GM12878 (cell line): Measurements from ENCODE around the gene CSNK1A1.

ENCODE experiments used
- CTCF ChIP-seq, 3 experiments: IDR thresholded peaks in 2 of 3; conservative IDR thresholded peaks in 1 of 3; 2 replicates each; pipeline ENCODE4 v1.5.1; 2011; ENCODE audit warnings: low read depth in 3 of 3, low read length in 3 of 3, mild to moderate bottlenecking in 3 of 3, control low read depth in 2 of 3, moderate library complexity in 2 of 3, inconsistent platforms in 1 of 3, mixed read lengths in 1 of 3; ENCODE audit not compliant: control insufficient read depth in 2 of 3, insufficient read depth in 1 of 3; ENCODE audit errors: extremely low read depth in 1 of 3
- JUNB ChIP-seq: IDR thresholded peaks from 2 replicates; pipeline ENCODE4 v1.6.1; 2016; ENCODE audit warnings: antibody characterized with exemption, mild to moderate bottlenecking
- JUND ChIP-seq: IDR thresholded peaks from 2 replicates; pipeline ENCODE4 v1.6.1; 2012; ENCODE audit warnings: low read depth, mild to moderate bottlenecking, low read length, improper control_type of control experiment, moderate library complexity
- MYC ChIP-seq: IDR thresholded peaks from 2 replicates; pipeline ENCODE4 v1.6.1; 2011; ENCODE audit warnings: mild to moderate bottlenecking, low read length, moderate library complexity, inconsistent platforms; ENCODE audit not compliant: insufficient read depth, insufficient replicate concordance, insufficient read length, severe bottlenecking
- NRF1 ChIP-seq: conservative IDR thresholded peaks from 2 replicates; pipeline ENCODE4 v1.6.1; 2011; ENCODE audit warnings: mild to moderate bottlenecking, low read depth, low read length, improper control_type of control experiment
- POLR2A ChIP-seq: IDR thresholded peaks from 2 replicates; pipeline ENCODE4 v1.6.1; 2011; ENCODE audit warnings: low read depth, mild to moderate bottlenecking, low read length
- SIN3A ChIP-seq: IDR thresholded peaks from 2 replicates; pipeline ENCODE4 v1.6.1; 2012; ENCODE audit warnings: low read depth, low read length, improper control_type of control experiment
- SRF ChIP-seq, 2 experiments: IDR thresholded peaks; 2 replicates each; pipeline ENCODE4 v1.6.1; 2011; ENCODE audit warnings: low read depth in 2 of 2, low read length in 2 of 2, mild to moderate bottlenecking in 1 of 2, moderate library complexity in 1 of 2
- TARDBP ChIP-seq: IDR thresholded peaks from 2 replicates; pipeline ENCODE4 v1.6.1; 2016; ENCODE audit warnings: borderline replicate concordance
- USF1 ChIP-seq: IDR thresholded peaks from 2 replicates; pipeline ENCODE4 v1.6.1; 2011; ENCODE audit warnings: borderline replicate concordance, low read depth, mild to moderate bottlenecking, moderate library complexity, mixed read lengths, low read length; ENCODE audit not compliant: insufficient read depth; ENCODE audit errors: extremely low read length
- ZBTB33 ChIP-seq: fragments of 450-650 bp; IDR thresholded peaks from 2 replicates; pipeline ENCODE4 v1.6.1; 2017; ENCODE audit warnings: mild to moderate bottlenecking

- TF ChIP-seq JUNB = no peak
- TF ChIP-seq CTCF (IDR thresholded peaks at IDR 0.05 in 2 of 3, conservative IDR thresholded peaks at IDR 0.05 in 1 of 3; ENCODE audit: control insufficient read depth in 2 of 3, extremely low read depth in 1 of 3, insufficient read depth in 1 of 3, low read depth in 3 of 3, low read length in 3 of 3) = no peak
- TF ChIP-seq MYC = no peak
- TF ChIP-seq NRF1 = no peak
- TF ChIP-seq SRF (IDR thresholded peaks at IDR 0.05; ENCODE audit: low read depth in 2 of 2, low read length in 2 of 2) = no peak
- TF ChIP-seq POLR2A = no peak
- TF ChIP-seq SIN3A = no peak
- no peak for TF ChIP-seq TARDBP
- no peak for TF ChIP-seq JUND
- no peak for TF ChIP-seq USF1
- no peak for TF ChIP-seq ZBTB33
Measured at GRCh38 chr5:149485655-149486615, 65.3 kb downstream of the CSNK1A1 start.
